Measurements from ENCODE around the gene FZD7.

- TF ChIP-seq CTCF (conservative IDR thresholded peaks at IDR 0.05; ENCODE audit: low read depth, low read length) (no peak), EZH2 (IDR thresholded peaks at IDR 0.05; ENCODE audit: low read length, unreplicated experiment) (no peak)
Observed at GRCh38 chr2:202036601-202037037, 3.0 kb downstream of the FZD7 start.

All from PC-3 (cell line).